ENCODE data around the gene CHST7. TPM values are rescaled to one million over a fixed set of nuclear protein-coding genes. Genes with fewer than 3 reads are reported as not detected.

Gene CHST7
- total RNA-seq, 1 experiment from 2014 or later = 7.7 TPM

DNA sequence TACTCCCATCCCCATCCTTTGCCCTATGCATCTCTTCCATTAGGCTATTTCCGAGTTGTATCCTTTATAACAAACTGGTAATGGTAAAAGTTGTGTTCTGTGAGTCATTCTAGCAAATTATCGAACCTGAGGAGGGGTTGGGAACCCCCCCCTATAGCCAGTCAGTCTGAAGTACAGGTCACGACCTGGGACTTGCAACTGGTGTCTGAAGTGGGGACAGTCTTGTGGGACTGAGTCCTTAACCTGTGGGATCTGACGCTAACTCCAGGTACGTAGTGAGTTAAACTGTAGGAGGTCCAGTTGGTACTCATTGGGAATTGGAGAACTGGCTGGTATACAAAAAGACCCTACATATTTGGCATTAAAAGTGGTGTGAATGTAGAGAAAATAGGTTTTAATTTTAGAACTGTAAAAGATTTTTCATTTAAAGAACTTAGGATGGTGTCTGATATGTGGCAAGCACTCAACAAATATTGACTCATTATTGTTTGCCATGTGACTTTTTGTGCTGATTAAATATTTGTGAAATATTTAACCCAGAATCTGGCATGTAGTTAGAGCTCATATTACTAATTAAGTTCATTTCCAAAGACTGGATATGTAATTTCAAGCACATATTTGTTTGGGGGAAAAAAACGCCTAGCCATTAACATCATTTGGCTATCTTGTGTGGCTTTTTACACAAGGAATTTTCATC is 50.7 kb downstream of the CHST7 start:
- ChIA-PET RAD21 (ENCODE audit: low non-redundant PET in 1 of 2, low total read pairs in 2 of 2, uncharacterized antibody in 2 of 2, unreplicated experiment in 2 of 2) (no interaction called here), CTCF (no interaction called here), POLR2A (no interaction called here)
- intact Hi-C loops (cut with micrococcal nuclease) = no loop called here
- ATAC-seq (no peak), DNase-seq (ENCODE audit: low read depth, low spot score) (no peak)
- Histone ChIP-seq H3K27ac (ENCODE audit: low read depth, low read length) (no peak overlapping the region), H3K4me2 (ENCODE audit: low read length) (no peak overlapping the region), H3K79me2 (ENCODE audit: insufficient read depth, low read length) (no peaks in the 10 kb centered on the region), H3K9me3 (ENCODE audit: control insufficient read depth in 1 of 2, insufficient read depth in 1 of 2, low read depth in 1 of 2, low read length in 2 of 2) (no peaks in the 10 kb centered on the region), H3K36me3 (ENCODE audit: control insufficient read depth in 1 of 2, insufficient read depth in 2 of 2, low read length in 2 of 2) (no peaks in the 10 kb centered on the region), H3K27me3 (ENCODE audit: insufficient read depth, low read length) (no peaks in the 10 kb centered on the region), H3K4me3 (replicated peaks in 1 of 2; ENCODE audit: low read depth in 1 of 2, low read length in 2 of 2) (no peak overlapping the region), H3K4me1 (ENCODE audit: control insufficient read depth in 1 of 2, insufficient read depth in 2 of 2, low read length in 2 of 2) (0 out of 4 replicates have a peak, but pooled peaks cover 0 to 8% of the 10 kb centered on the region in 2 experiments), H3K9me2 (ENCODE audit: insufficient read depth) (no peaks in the 10 kb centered on the region), H4K20me1 (ENCODE audit: insufficient read depth) (no peaks in the 10 kb centered on the region), H2AFZ (ENCODE audit: low read depth, low read length, poor library complexity, severe bottlenecking) (no peak overlapping the region), H3K9ac (ENCODE audit: low read length) (no peak overlapping the region)
- TF ChIP-seq, protein P1, sequence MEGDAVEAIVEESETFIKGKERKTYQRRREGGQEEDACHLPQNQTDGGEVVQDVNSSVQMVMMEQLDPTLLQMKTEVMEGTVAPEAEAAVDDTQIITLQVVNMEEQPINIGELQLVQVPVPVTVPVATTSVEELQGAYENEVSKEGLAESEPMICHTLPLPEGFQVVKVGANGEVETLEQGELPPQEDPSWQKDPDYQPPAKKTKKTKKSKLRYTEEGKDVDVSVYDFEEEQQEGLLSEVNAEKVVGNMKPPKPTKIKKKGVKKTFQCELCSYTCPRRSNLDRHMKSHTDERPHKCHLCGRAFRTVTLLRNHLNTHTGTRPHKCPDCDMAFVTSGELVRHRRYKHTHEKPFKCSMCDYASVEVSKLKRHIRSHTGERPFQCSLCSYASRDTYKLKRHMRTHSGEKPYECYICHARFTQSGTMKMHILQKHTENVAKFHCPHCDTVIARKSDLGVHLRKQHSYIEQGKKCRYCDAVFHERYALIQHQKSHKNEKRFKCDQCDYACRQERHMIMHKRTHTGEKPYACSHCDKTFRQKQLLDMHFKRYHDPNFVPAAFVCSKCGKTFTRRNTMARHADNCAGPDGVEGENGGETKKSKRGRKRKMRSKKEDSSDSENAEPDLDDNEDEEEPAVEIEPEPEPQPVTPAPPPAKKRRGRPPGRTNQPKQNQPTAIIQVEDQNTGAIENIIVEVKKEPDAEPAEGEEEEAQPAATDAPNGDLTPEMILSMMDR (IDR thresholded peaks at IDR 0.05 in 2 of 3, conservative IDR thresholded peaks at IDR 0.05 in 1 of 3; ENCODE audit: borderline replicate concordance in 1 of 3, insufficient read depth in 1 of 3, low read depth in 2 of 3, low read length in 2 of 3) = no peak
- no peak for TF ChIP-seq CEBPB (IDR thresholded peaks at IDR 0.05; ENCODE audit: low read depth)
- no peak for TF ChIP-seq FOSL1 (IDR thresholded peaks at IDR 0.05; ENCODE audit: low read depth)
- TF ChIP-seq POLR2A (IDR thresholded peaks at IDR 0.05; ENCODE audit: borderline replicate concordance, extremely low read depth, insufficient read depth, insufficient read length) = no peak
- no peak for TF ChIP-seq TCF7L2 (IDR thresholded peaks at IDR 0.05; ENCODE audit: borderline replicate concordance, extremely low read depth, insufficient read depth, insufficient read length)
- no peak for TF ChIP-seq SRF (IDR thresholded peaks at IDR 0.05; ENCODE audit: low read depth)
- TF ChIP-seq RAD21 (IDR thresholded peaks at IDR 0.05; ENCODE audit: low read depth) = no peak
- no peak for TF ChIP-seq YY1 (IDR thresholded peaks at IDR 0.05; ENCODE audit: extremely low read depth, insufficient replicate concordance, low read depth, low read length)
- TF ChIP-seq, protein P2, sequence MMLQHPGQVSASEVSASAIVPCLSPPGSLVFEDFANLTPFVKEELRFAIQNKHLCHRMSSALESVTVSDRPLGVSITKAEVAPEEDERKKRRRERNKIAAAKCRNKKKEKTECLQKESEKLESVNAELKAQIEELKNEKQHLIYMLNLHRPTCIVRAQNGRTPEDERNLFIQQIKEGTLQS (IDR thresholded peaks at IDR 0.05) = no peak
- no TSS peak for BruUV-seq (replicated peaks)

Measured in HCT116 (cell line).